H1 (cell line): ENCODE measurements around the gene BTBD9. TPM values are rescaled to one million over a fixed set of nuclear protein-coding genes. Genes with fewer than 3 reads are reported as not detected.

Source experiments
- CTCF ChIA-PET: fragments of 300-600 bp; sonication (Branson Sonifier 250); formaldehyde crosslinking; loops from one replicate; lab custom pipeline; 2021; ENCODE audit not compliant: partially characterized antibody; lab: Charles Lee
- POLR2A ChIA-PET: fragments of 300-600 bp; sonication (Branson Sonifier 250); formaldehyde crosslinking; loops from one replicate; lab custom pipeline; 2021; ENCODE audit warnings: inconsistent platforms; ENCODE audit not compliant: partially characterized antibody; lab: Charles Lee
- DNase-seq, 2 experiments: peaks; one replicate each; pipeline versions ENCODE4 v3.0.0 to v3.0.0-alpha.2; 2010 to 2022; ENCODE audit warnings: low spot score in 2 of 2, low read depth in 1 of 2, mixed read lengths in 1 of 2
- FAIRE-seq: peaks from 2 replicates; lab custom pipeline; 2011; peaks lifted over from hg19 to GRCh38; lab: Jason Lieb, UNC
- H2AFZ ChIP-seq: 2 replicates; pipeline ENCODE4 v1.8.1; 2012; ENCODE audit warnings: low read length, inconsistent platforms
- H2AK5ac ChIP-seq: 2 replicates; pipeline ENCODE4 v1.6.1; 2013; ENCODE audit warnings: low read depth, low read length
- H2BK120ac ChIP-seq: replicated peaks from 2 replicates; pipeline ENCODE3; 2013; ENCODE audit warnings: low read depth, low read length, inconsistent platforms
- H2BK12ac ChIP-seq: 2 replicates; pipeline ENCODE4 v1.6.1; 2013; ENCODE audit warnings: low read depth, low read length
- H2BK15ac ChIP-seq: 2 replicates; pipeline ENCODE4 v1.6.1; 2013; ENCODE audit warnings: low read length
- H2BK20ac ChIP-seq: 2 replicates; pipeline ENCODE4 v1.6.1; 2013; ENCODE audit warnings: low read length
- H2BK5ac ChIP-seq: 2 replicates; pipeline ENCODE4 v1.6.1; 2013; ENCODE audit warnings: low read depth, low read length
- H3K14ac ChIP-seq: 2 replicates; pipeline ENCODE4 v1.6.1; 2013; ENCODE audit warnings: inconsistent platforms; ENCODE audit not compliant: insufficient read length
- H3K18ac ChIP-seq: 2 replicates; pipeline ENCODE4 v1.6.1; 2013; ENCODE audit warnings: low read length; ENCODE audit errors: extremely low read depth
- H3K23ac ChIP-seq: 2 replicates; pipeline ENCODE4 v1.6.1; 2013; ENCODE audit warnings: inconsistent platforms; ENCODE audit not compliant: insufficient read length
- H3K23me2 ChIP-seq: 2 replicates; pipeline ENCODE4 v1.6.1; 2013; ENCODE audit warnings: low read depth, low read length
- H3K27ac ChIP-seq: 2 replicates; pipeline ENCODE4 v1.6.1; 2011; ENCODE audit warnings: low read depth, low read length, inconsistent platforms
- H3K27me3 ChIP-seq, 4 experiments: replicated peaks in 1 of 4; 1 replicate in 1 of 4; 2 replicates in 3 of 4; pipeline versions ENCODE4 v1.6.1 to v1.8.1; 2011 to 2013; ENCODE audit warnings: low read length in 3 of 4, mild to moderate bottlenecking in 3 of 4, inconsistent platforms in 2 of 4, mixed read lengths in 2 of 4, moderate library complexity in 1 of 4; ENCODE audit not compliant: control insufficient read depth in 3 of 4, insufficient read depth in 3 of 4; ENCODE audit errors: extremely low read depth in 1 of 4
- H3K36me3 ChIP-seq, 4 experiments: 2 replicates each; pipeline versions ENCODE4 v1.6.1 to v1.8.1; 2011 to 2013; ENCODE audit warnings: mild to moderate bottlenecking in 4 of 4, low read length in 3 of 4, moderate library complexity in 2 of 4, control low read depth in 1 of 4, inconsistent platforms in 1 of 4; ENCODE audit not compliant: insufficient read depth in 4 of 4, control insufficient read depth in 2 of 4
- H3K4ac ChIP-seq: replicated peaks from 2 replicates; pipeline ENCODE3; 2013; ENCODE audit warnings: low read length, low read depth, mixed read lengths, inconsistent platforms; ENCODE audit not compliant: insufficient read length
- H3K4me1 ChIP-seq, 4 experiments: replicated peaks in 1 of 4; 1 replicate in 1 of 4; 2 replicates in 3 of 4; pipeline versions ENCODE4 v1.6.1 to v1.8.1; 2011 to 2013; ENCODE audit warnings: low read length in 3 of 4, inconsistent platforms in 2 of 4, mixed read lengths in 1 of 4; ENCODE audit not compliant: insufficient read depth in 4 of 4, control insufficient read depth in 3 of 4
- H3K4me2 ChIP-seq, 2 experiments: 2 replicates each; pipeline versions ENCODE4 v1.6.1 to v1.8.1; 2011 to 2013; ENCODE audit warnings: low read depth in 2 of 2, low read length in 2 of 2, control low read depth in 1 of 2, inconsistent platforms in 1 of 2, mild to moderate bottlenecking in 1 of 2; ENCODE audit not compliant: insufficient read depth in 1 of 2
- H3K4me3 ChIP-seq, 4 experiments: fragments of 200-600, 300-600 bp in 1 of 4; sonication (generic), shearing (Covaris generic), sonication (Bioruptor Twin) in 1 of 4; 2 replicates each; pipeline versions ENCODE4 v1.5.1 to v1.8.1; 2011 to 2016; ENCODE audit warnings: low read length in 4 of 4, low read depth in 3 of 4, control low read depth in 2 of 4, inconsistent platforms in 2 of 4, mild to moderate bottlenecking in 2 of 4, mixed read lengths in 1 of 4, moderate library complexity in 1 of 4; ENCODE audit not compliant: insufficient read depth in 2 of 4; ENCODE audit errors: extremely low read depth in 1 of 4
- H3K56ac ChIP-seq: replicated peaks from 2 replicates; pipeline ENCODE3; 2013; ENCODE audit warnings: low read depth, mild to moderate bottlenecking, mixed read lengths, low read length, inconsistent platforms; ENCODE audit not compliant: insufficient read length
- H3K79me1 ChIP-seq: 2 replicates; pipeline ENCODE4 v1.6.1; 2013; ENCODE audit warnings: low read depth, low read length, control low read depth
- H3K79me2 ChIP-seq, 2 experiments: 2 replicates each; pipeline versions ENCODE4 v1.6.1 to v1.8.1; 2012 to 2013; ENCODE audit warnings: low read length in 2 of 2, mild to moderate bottlenecking in 2 of 2, inconsistent platforms in 1 of 2; ENCODE audit not compliant: insufficient read depth in 2 of 2, control insufficient read depth in 1 of 2
- H3K9ac ChIP-seq, 4 experiments: replicated peaks in 1 of 4; 1 replicate in 1 of 4; 2 replicates in 3 of 4; pipeline versions ENCODE4 v1.6.1 to v1.8.1; 2011 to 2013; ENCODE audit warnings: low read depth in 3 of 4, low read length in 3 of 4, control low read depth in 2 of 4, mild to moderate bottlenecking in 2 of 4, moderate library complexity in 2 of 4, inconsistent platforms in 1 of 4; ENCODE audit errors: extremely low read depth in 1 of 4
- H3K9me3 ChIP-seq, 2 experiments: 2 replicates each; pipeline versions ENCODE4 v1.6.1 to v1.8.1; 2012 to 2013; ENCODE audit warnings: mild to moderate bottlenecking in 2 of 2, moderate library complexity in 2 of 2, control low read depth in 1 of 2, inconsistent platforms in 1 of 2, low read depth in 1 of 2, low read length in 1 of 2, mixed read lengths in 1 of 2; ENCODE audit not compliant: insufficient read depth in 2 of 2
- H4K20me1 ChIP-seq, 2 experiments: replicated peaks in 1 of 2; 2 replicates each; pipeline versions ENCODE3 to v1.8.1; 2011 to 2013; ENCODE audit warnings: inconsistent platforms in 2 of 2, low read length in 2 of 2, mild to moderate bottlenecking in 1 of 2; ENCODE audit not compliant: insufficient read depth in 2 of 2, control insufficient read depth in 1 of 2
- H4K5ac ChIP-seq: 2 replicates; pipeline ENCODE4 v1.6.1; 2013; ENCODE audit warnings: low read length, low read depth, mixed read lengths, inconsistent platforms; ENCODE audit not compliant: insufficient read length
- H4K8ac ChIP-seq: 2 replicates; pipeline ENCODE4 v1.8.0; 2013; ENCODE audit warnings: mild to moderate bottlenecking, moderate library complexity, low read length, inconsistent platforms; ENCODE audit not compliant: insufficient read depth; ENCODE audit errors: extremely low read depth
- H4K91ac ChIP-seq: replicated peaks from 2 replicates; pipeline ENCODE3; 2013; ENCODE audit warnings: low read length, mixed read lengths, inconsistent platforms; ENCODE audit not compliant: insufficient read length
- EP300 ChIP-seq, 2 experiments: IDR thresholded peaks; 1 replicate in 1 of 2; 2 replicates in 1 of 2; pipeline ENCODE4 v1.6.1; 2011 to 2012; ENCODE audit warnings: low read depth in 2 of 2, low read length in 2 of 2, mild to moderate bottlenecking in 2 of 2, borderline replicate concordance in 1 of 2, inconsistent platforms in 1 of 2, moderate library complexity in 1 of 2
- GTF2F1 ChIP-seq: IDR thresholded peaks from 2 replicates; pipeline ENCODE4 v1.6.1; 2012; ENCODE audit warnings: low read depth, low read length, improper control_type of control experiment, borderline replicate concordance
- PHF8 ChIP-seq: fragments of 200-600 bp; sonication (generic); conservative IDR thresholded peaks from 2 replicates; pipeline ENCODE4 v1.7.1; 2012; ENCODE audit warnings: low read depth, mild to moderate bottlenecking, inconsistent platforms, low read length, moderate library complexity
- POU5F1 ChIP-seq: IDR thresholded peaks from 2 replicates; pipeline ENCODE4 v1.6.1; 2011; ENCODE audit warnings: low read depth, mild to moderate bottlenecking, low read length, moderate library complexity
- RAD21 ChIP-seq, 2 experiments: IDR thresholded peaks in 1 of 2; conservative IDR thresholded peaks in 1 of 2; 2 replicates each; pipeline ENCODE4 v1.6.1; 2011; ENCODE audit warnings: low read depth in 2 of 2, low read length in 2 of 2, improper control_type of control experiment in 1 of 2, inconsistent platforms in 1 of 2, mild to moderate bottlenecking in 1 of 2, moderate library complexity in 1 of 2
- TEAD4 ChIP-seq: IDR thresholded peaks from 2 replicates; pipeline ENCODE4 v1.6.1; 2012; ENCODE audit warnings: low read depth, low read length, inconsistent platforms, mixed read lengths
- YY1 ChIP-seq: IDR thresholded peaks from 2 replicates; pipeline ENCODE4 v1.6.1; 2011; ENCODE audit warnings: low read depth, mild to moderate bottlenecking, low read length
- WGBS, 2 experiments: shearing (Covaris generic) in 1 of 2; methylation state at CpG; one replicate each; pipeline versions ENCODE4 v1.1.6 to v1.1.7; 2013 to 2015; ENCODE audit warnings: low lambda C conversion rate in 2 of 2, mixed read lengths in 2 of 2, inconsistent platforms in 1 of 2, low coverage in 1 of 2, missing lambda C conversion rate in 1 of 2; ENCODE audit not compliant: insufficient replicate concordance in 2 of 2, insufficient coverage in 1 of 2, insufficient read length in 1 of 2; ENCODE audit errors: extremely low coverage in 1 of 2, missing lambda C conversion rate in 1 of 2; 5-methylcytosine and 5-hydroxymethylcytosine counted together
- polyA plus RNA-seq, 7 experiments: library from polyadenylated mRNA; depleted of rRNA in 3 of 7; stranded (reverse) in 5 of 7; unstranded in 2 of 7; fragments of >200 nt in 5 of 7; fragments of 200-250 nt in 2 of 7; gene quantifications; 1 replicate in 5 of 7; 2 replicates in 1 of 7; 4 replicates in 1 of 7; pipeline versions ENCODE4 v1.2.1 to v1.2.3, GENCODE V29; 2011 to 2013; ENCODE audit warnings: missing spikeins in 2 of 7, mixed read lengths in 2 of 7
- total RNA-seq: library from RNA; stranded (reverse); fragmentation: NEBNext Ultra II Directional; extraction: Animal tissue kit (Norgen Biotek cat#: 25700); gene quantifications from 2 replicates; pipeline ENCODE4 v1.2.1, GENCODE V29; 2021
- TF ChIP-seq, protein P1 (sequence below): IDR thresholded peaks from 2 replicates; pipeline ENCODE4 v1.6.1; 2012; ENCODE audit warnings: low read length, inconsistent platforms

The BTBD9 gene
- total and polyA plus RNA-seq, 2 of the 8 experiments (the other 6 are each of a cell fraction or from before 2014, with no cell fraction given), result 0.92 to 4.1 TPM

DNA sequence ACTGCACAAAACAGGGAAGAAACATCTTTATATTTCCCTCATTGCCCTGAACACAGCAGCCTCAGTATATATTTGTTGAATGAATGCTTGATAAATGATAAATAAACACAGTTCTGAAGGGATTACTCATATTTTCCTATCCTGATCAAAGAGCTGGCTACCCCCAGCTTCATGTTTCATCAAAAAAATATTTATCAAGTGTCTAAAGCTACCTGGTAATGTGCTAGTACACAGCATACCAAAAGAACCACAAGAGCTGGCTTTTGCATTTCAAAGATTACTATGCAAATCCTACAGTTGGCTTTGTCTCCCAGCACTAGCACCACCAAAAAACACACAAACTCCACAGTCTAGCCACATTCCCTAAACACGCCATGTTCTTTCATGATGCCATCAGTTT, 130.0 kb downstream of the BTBD9 start:
- H3K79me2 ChIP-seq, result no peaks in the 10 kb centered on the region
- no peak overlapping the region for H3K27ac ChIP-seq
- H2AK5ac ChIP-seq, result no peak overlapping the region
- no peak overlapping the region for H3K4ac ChIP-seq
- H3K23ac ChIP-seq, result no peak overlapping the region
- H3K4me1 ChIP-seq, result peaks cover 0 to 10% (median 7%) of the 10 kb centered on the region in 4 experiments; a peak in 3 of 7 replicates
- no peak overlapping the region for H2BK12ac ChIP-seq
- no peak overlapping the region for H3K4me2 ChIP-seq
- no peaks in the 10 kb centered on the region for H3K27me3 ChIP-seq
- FAIRE-seq, result peak; percentile 78
- CTCF ChIA-PET, result interaction anchor here (0.6 to 1.1 kb wide), 3 partner anchors 16 to 153 kb away, joined by 3 to 4 read pairs (median 3); no protein-coding TSS in a partner anchor
- no peak overlapping the region for H3K4me3 ChIP-seq
- no peak overlapping the region for H2BK15ac ChIP-seq
- POLR2A ChIA-PET, result interaction anchor here (1.6 kb wide), 1 partner anchor 9 kb away, joined by 7 read pairs; no protein-coding TSS in a partner anchor
- H2BK5ac ChIP-seq, result no peak overlapping the region
- no peaks in the 10 kb centered on the region for H3K36me3 ChIP-seq
- no peak overlapping the region for H3K56ac ChIP-seq
- no peak overlapping the region for H2BK20ac ChIP-seq
- no peak overlapping the region for H2AFZ ChIP-seq
- H4K5ac ChIP-seq, result no peak overlapping the region
- WGBS, 2 experiments, result 72% methylated on average over 1 of the region's 1 CpG; no CpG with 5 or more reads in 1 of the 2 experiments
- no peaks in the 10 kb centered on the region for H3K23me2 ChIP-seq
- H2BK120ac ChIP-seq, result no peak overlapping the region
- no peak overlapping the region for H4K8ac ChIP-seq
- 0 out of 2 replicates have a peak, but pooled peaks have one; percentile 13 for TF ChIP-seq TEAD4
- no peak for TF ChIP-seq YY1
- TF ChIP-seq RAD21 (IDR thresholded peaks at IDR 0.05 in 1 of 2, conservative IDR thresholded peaks at IDR 0.05 in 1 of 2; ENCODE audit: low read depth in 2 of 2, low read length in 2 of 2), result no peak
- peak; percentile 21; the same call in 1 of the 2 replicates for TF ChIP-seq POU5F1
- no peak for TF ChIP-seq EP300 (IDR thresholded peaks at IDR 0.05; ENCODE audit: borderline replicate concordance in 1 of 2, low read depth in 2 of 2, low read length in 2 of 2)
- TF ChIP-seq PHF8, result no peak
- TF ChIP-seq GTF2F1, result no peak
- TF ChIP-seq, protein P1, sequence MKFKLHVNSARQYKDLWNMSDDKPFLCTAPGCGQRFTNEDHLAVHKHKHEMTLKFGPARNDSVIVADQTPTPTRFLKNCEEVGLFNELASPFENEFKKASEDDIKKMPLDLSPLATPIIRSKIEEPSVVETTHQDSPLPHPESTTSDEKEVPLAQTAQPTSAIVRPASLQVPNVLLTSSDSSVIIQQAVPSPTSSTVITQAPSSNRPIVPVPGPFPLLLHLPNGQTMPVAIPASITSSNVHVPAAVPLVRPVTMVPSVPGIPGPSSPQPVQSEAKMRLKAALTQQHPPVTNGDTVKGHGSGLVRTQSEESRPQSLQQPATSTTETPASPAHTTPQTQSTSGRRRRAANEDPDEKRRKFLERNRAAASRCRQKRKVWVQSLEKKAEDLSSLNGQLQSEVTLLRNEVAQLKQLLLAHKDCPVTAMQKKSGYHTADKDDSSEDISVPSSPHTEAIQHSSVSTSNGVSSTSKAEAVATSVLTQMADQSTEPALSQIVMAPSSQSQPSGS, result no peak
- no peaks in the 10 kb centered on the region for H3K79me1 ChIP-seq
- H3K9ac ChIP-seq, result no peak overlapping the region
- no peaks in the 10 kb centered on the region for H3K9me3 ChIP-seq
- H3K18ac ChIP-seq, result no peak overlapping the region
- H3K14ac ChIP-seq, result no peak overlapping the region
- H4K91ac ChIP-seq, result no peak overlapping the region
- H4K20me1 ChIP-seq, result no peaks in the 10 kb centered on the region
- DNase-seq, result no peak
